Articular chondrocyte of knee joint (primary cell): Measurements from ENCODE around the gene CARD9. TPM values are rescaled to one million over a fixed set of nuclear protein-coding genes. Genes with fewer than 3 reads are reported as not detected.

Experiments used
- total RNA-seq: library from RNA; depleted of rRNA; stranded (reverse); fragments of >200 nt; gene quantifications from 2 replicates; pipeline ENCODE4 v1.2.3, GENCODE V29; 2012

The CARD9 gene
- 1.5 and 2.9 TPM in 2 replicates for total RNA-seq

GRCh38 chr9:136373300-136374182 lies at the start of gene CARD9:
Gene CARD9 (minus strand): TSS chr9:136373669. CDS start chr9:136372078, 1,591 bp downstream.

GRCh38 chr9:136410500-136411287 lies 37.2 kb upstream of the CARD9 start, which contains the start of the genes ENTR1 and PMPCA:
Gene ENTR1 (minus strand): TSS chr9:136410614. CDS start chr9:136410397, 217 bp downstream.
Gene PMPCA (plus strand): TSS chr9:136410658. CDS start chr9:136410669, 11 bp downstream.

GRCh38 chr9:136400038-136400834 lies 26.8 kb upstream of the CARD9 start, which contains the start of gene SNAPC4:
Gene SNAPC4 (minus strand): TSS chr9:136400170. CDS start chr9:136398428, 1,742 bp downstream.

GRCh38 chr9:136363106-136363948 lies 10.1 kb downstream of the CARD9 start, which contains the start of gene DNLZ:
Gene DNLZ (minus strand): TSS chr9:136363744. CDS start chr9:136363714, 30 bp downstream.

GRCh38 chr9:136327304-136327974 lies 46.0 kb downstream of the CARD9 start, which contains the start of gene GPSM1:
Gene GPSM1 (plus strand): TSS chr9:136327539. CDS start chr9:136327696, 157 bp downstream.

Other genes starting within 250 kb of the CARD9 start
- not detected in 2 replicates for gene LHX3, start 168.5 kb downstream of the CARD9 start, total RNA-seq
- 7.6 and 8.6 TPM in 2 replicates for gene QSOX2, start 127.9 kb downstream of the CARD9 start, total RNA-seq
- gene CCDC187, start 69.6 kb downstream of the CARD9 start, total RNA-seq: under 0.01 and 0.11 TPM in 2 replicates
- gene GPSM1, start 46.1 kb downstream of the CARD9 start, total RNA-seq: 36.5 and 44.3 TPM in 2 replicates
- 4.6 and 5.9 TPM in 2 replicates for gene DNLZ, start 9.9 kb downstream of the CARD9 start, total RNA-seq
- 5.7 and 7.2 TPM in 2 replicates for gene SNAPC4, start 26.5 kb upstream of the CARD9 start, total RNA-seq
- 20.8 and 22.6 TPM in 2 replicates for gene ENTR1, start 36.9 kb upstream of the CARD9 start, total RNA-seq
- 37.2 and 47.0 TPM in 2 replicates for gene PMPCA, start 37.0 kb upstream of the CARD9 start, total RNA-seq
- gene INPP5E, start 66.2 kb upstream of the CARD9 start, total RNA-seq: 7.0 and 8.0 TPM in 2 replicates
- gene SEC16A, start 109.4 kb upstream of the CARD9 start, total RNA-seq: 36.2 and 37.5 TPM in 2 replicates
- gene NOTCH1, start 172.4 kb upstream of the CARD9 start, total RNA-seq: 11.3 and 11.6 TPM in 2 replicates